Measurements from ENCODE around the gene EXOSC2.
A peak's percentile ranks its signal among the peaks of the same experiment; 100 is the strongest.

Gene EXOSC2

GRCh38 chr9:130693426-130694191 lies at the start of gene EXOSC2:
Gene EXOSC2, plus strand, starts transcription at chr9:130693780. Its CDS starts 12 bp downstream, at chr9:130693792.
- peak; percentile 87 to 95 for DNase-seq

- DNase-seq: no peak
Measured at GRCh38 chr9:130651221-130651620, 42.4 kb upstream of the EXOSC2 start.

GRCh38 chr9:130651752-130652151 lies 41.8 kb upstream of the EXOSC2 start:
- no peak for DNase-seq

- DNase-seq: no peak
Measured at GRCh38 chr9:130654879-130655278, 38.7 kb upstream of the EXOSC2 start.

GRCh38 chr9:130658893-130659698 lies 34.5 kb upstream of the EXOSC2 start:
- DNase-seq: no peak

- DNase-seq: no peak
Measured at GRCh38 chr9:130659699-130660248, 33.8 kb upstream of the EXOSC2 start.

- DNase-seq: no peak
Measured at GRCh38 chr9:130660326-130660682, 33.3 kb upstream of the EXOSC2 start.

- DNase-seq: no peak
Measured at GRCh38 chr9:130660683-130661450, 32.7 kb upstream of the EXOSC2 start.

- DNase-seq: no peak
Measured at GRCh38 chr9:130661451-130662098, 32.0 kb upstream of the EXOSC2 start.

- no peak for DNase-seq
Measured at GRCh38 chr9:130662099-130662969, 31.2 kb upstream of the EXOSC2 start.

- DNase-seq: no peak
Measured at GRCh38 chr9:130662970-130663257, 30.7 kb upstream of the EXOSC2 start.

GRCh38 chr9:130663258-130663976 lies 30.2 kb upstream of the EXOSC2 start:
- DNase-seq: no peak

- DNase-seq: no peak
Measured at GRCh38 chr9:130663977-130664250, 29.7 kb upstream of the EXOSC2 start.

GRCh38 chr9:130664251-130665028 lies 29.1 kb upstream of the EXOSC2 start, which contains the start of gene PRDM12:
Gene PRDM12, plus strand, starts transcription at chr9:130664594. Its CDS starts 60 bp downstream, at chr9:130664654.
- DNase-seq: no peak

GRCh38 chr9:130665029-130665430 lies 28.6 kb upstream of the EXOSC2 start:
- DNase-seq: no peak

- DNase-seq: no peak
Measured at GRCh38 chr9:130665431-130666392, 27.9 kb upstream of the EXOSC2 start.

GRCh38 chr9:130666393-130667119 lies 27.0 kb upstream of the EXOSC2 start:
- no peak for DNase-seq

GRCh38 chr9:130667120-130667435 lies 26.5 kb upstream of the EXOSC2 start:
- no peak for DNase-seq

- DNase-seq: no peak
Measured at GRCh38 chr9:130668196-130668595, 25.4 kb upstream of the EXOSC2 start.

All from NCI-H446 (cell line).